ENCODE data around the gene HEATR5A. TPM values are rescaled to one million over a fixed set of nuclear protein-coding genes. Genes with fewer than 3 reads are reported as not detected.
A peak's percentile ranks its signal among the peaks of the same experiment; 100 is the strongest.

The HEATR5A gene
- total and polyA plus RNA-seq, 10 of the 15 experiments (the other 5 are each of a cell fraction or from before 2014, with no cell fraction given), result 5.1 to 37.1 (median 13.8) TPM

- no TSS peak for BruUV-seq (replicated peaks)
- ChIA-PET SMC1A (ENCODE audit: uncharacterized antibody, unreplicated experiment) (interaction anchor here (1.1 to 1.9 kb wide), 2 partner anchors 48 to 89 kb away, joined by 3 to 7 read pairs; no protein-coding TSS in a partner anchor), RAD21 (ENCODE audit: unreplicated experiment) (no interaction called here), CTCF (no interaction called here), POLR2A (interaction anchor here (0.7 kb wide), 1 partner anchor 29 kb away, joined by 3 read pairs; no protein-coding TSS in a partner anchor)
- no peak for DNase-seq (ENCODE audit: low read depth, low spot score)
- in situ Hi-C loops (cut with MboI) (no loop called here), intact Hi-C loops (cut with micrococcal nuclease; ENCODE audit: unreplicated experiment) (no loop called here)
- no peaks in the 10 kb centered on the region for H3K79me2 ChIP-seq (ENCODE audit: control insufficient read depth, insufficient read depth, low read length)
- peaks cover 19% of the 10 kb centered on the region for H3K4me1 ChIP-seq (ENCODE audit: control insufficient read depth, insufficient read depth, low read length)
- peak; percentile 23; the same call in 1 of the 3 replicates for ATAC-seq
- H3K4me2 ChIP-seq (ENCODE audit: control insufficient read depth, insufficient read depth), result 0 out of 2 replicates have a peak overlapping the region, but pooled peaks have one; percentile 33
- no peaks in the 10 kb centered on the region for H4K20me1 ChIP-seq (ENCODE audit: control insufficient read depth, insufficient read depth)
- no peak for FAIRE-seq
- no peak overlapping the region for H2AFZ ChIP-seq (ENCODE audit: control insufficient read depth, low read depth, low read length)
- H3K4me3 ChIP-seq, result no peak overlapping the region
- TF ChIP-seq SPI1 (IDR thresholded peaks at IDR 0.05; ENCODE audit: borderline replicate concordance, insufficient read depth, low read depth, low read length) (peak; percentile 63; the same call in 1 of the 2 replicates), FOXK2 (IDR thresholded peaks at IDR 0.05) (no peak), EED (IDR thresholded peaks at IDR 0.05; ENCODE audit: low read depth) (no peak), IKZF1 (conservative IDR thresholded peaks at IDR 0.05) (0 out of 2 replicates have a peak, but pooled peaks have one; percentile 32), IKZF2 (IDR thresholded peaks at IDR 0.05) (peak; percentile 25 to 38; a peak in 1 of 4 replicates), ATF2 (IDR thresholded peaks at IDR 0.05; ENCODE audit: low read length) (no peak)
- TF ChIP-seq, protein P1, sequence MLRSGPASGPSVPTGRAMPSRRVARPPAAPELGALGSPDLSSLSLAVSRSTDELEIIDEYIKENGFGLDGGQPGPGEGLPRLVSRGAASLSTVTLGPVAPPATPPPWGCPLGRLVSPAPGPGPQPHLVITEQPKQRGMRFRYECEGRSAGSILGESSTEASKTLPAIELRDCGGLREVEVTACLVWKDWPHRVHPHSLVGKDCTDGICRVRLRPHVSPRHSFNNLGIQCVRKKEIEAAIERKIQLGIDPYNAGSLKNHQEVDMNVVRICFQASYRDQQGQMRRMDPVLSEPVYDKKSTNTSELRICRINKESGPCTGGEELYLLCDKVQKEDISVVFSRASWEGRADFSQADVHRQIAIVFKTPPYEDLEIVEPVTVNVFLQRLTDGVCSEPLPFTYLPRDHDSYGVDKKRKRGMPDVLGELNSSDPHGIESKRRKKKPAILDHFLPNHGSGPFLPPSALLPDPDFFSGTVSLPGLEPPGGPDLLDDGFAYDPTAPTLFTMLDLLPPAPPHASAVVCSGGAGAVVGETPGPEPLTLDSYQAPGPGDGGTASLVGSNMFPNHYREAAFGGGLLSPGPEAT (IDR thresholded peaks at IDR 0.05; ENCODE audit: low read depth), result peak; percentile 38; the same call in 1 of the 2 replicates
- H3K9ac ChIP-seq (ENCODE audit: control insufficient read depth, insufficient read depth, low read length), result no peak overlapping the region
- no peaks in the 10 kb centered on the region for H3K27me3 ChIP-seq (replicated peaks in 1 of 2; ENCODE audit: control insufficient read depth in 2 of 2, insufficient read depth in 2 of 2, low read length in 1 of 2)
- H3K9me3 ChIP-seq (replicated peaks; ENCODE audit: control insufficient read depth, insufficient read depth, low read length), result no peaks in the 10 kb centered on the region
- H3K27ac ChIP-seq (ENCODE audit: control insufficient read depth, insufficient read depth), result no peak overlapping the region
- H3K36me3 ChIP-seq (ENCODE audit: control insufficient read depth in 2 of 2, insufficient read depth in 2 of 2, low read length in 1 of 2), result no peaks in the 10 kb centered on the region
- 85% methylated on average over 1 of the region's 1 CpG for WGBS (ENCODE audit: insufficient coverage, insufficient replicate concordance, low lambda C conversion rate, missing lambda C conversion rate)
Observed at GRCh38 chr14:31257244-31257553, 163.2 kb downstream of the HEATR5A start.
